ENCODE data around the gene BCOR.

The BCOR gene

DNA sequence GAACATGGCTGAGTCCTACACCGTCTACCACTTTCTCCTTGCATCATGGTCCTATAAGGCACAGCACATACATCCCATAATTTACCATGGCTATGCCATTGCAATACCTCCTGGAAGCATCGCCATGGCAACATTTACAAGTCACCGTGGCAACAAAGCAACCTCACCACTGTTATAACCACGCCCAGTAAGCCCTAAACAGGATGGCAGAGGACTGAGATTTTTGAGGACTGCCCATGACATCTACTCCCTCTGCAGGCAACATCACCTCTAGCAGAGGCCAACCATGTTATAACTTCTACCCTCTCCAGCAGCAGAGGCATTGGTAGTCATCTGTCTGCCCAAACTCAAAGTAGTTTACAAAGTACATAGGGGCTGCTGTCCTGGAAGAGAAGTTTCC, 29.7 kb downstream of the BCOR start:
- Histone ChIP-seq H3K56ac (ENCODE audit: low read length) (no peak overlapping the region), H3K4me3 (ENCODE audit: low read length) (no peak overlapping the region), H4K8ac (ENCODE audit: low read depth, low read length) (no peak overlapping the region), H3K79me2 (ENCODE audit: control insufficient read depth, insufficient read depth, low read length) (peaks cover 3% of the 10 kb centered on the region), H3K9ac (ENCODE audit: low read length) (no peak overlapping the region), H2AK5ac (ENCODE audit: low read length) (no peak overlapping the region), H2BK15ac (replicated peaks; ENCODE audit: low read depth) (no peak overlapping the region), H3K4ac (ENCODE audit: low read depth, low read length) (no peak overlapping the region), H3K27ac (ENCODE audit: low read depth, low read length) (no peak overlapping the region), H2BK5ac (ENCODE audit: low read length) (no peak overlapping the region), H4K5ac (ENCODE audit: low read length) (no peak overlapping the region), H3K18ac (ENCODE audit: low read length) (no peak overlapping the region), H3K36me3 (ENCODE audit: control insufficient read depth, insufficient read depth, low read length) (peaks cover 4% of the 10 kb centered on the region), H3K4me1 (ENCODE audit: control insufficient read depth, low read depth, low read length) (no peaks in the 10 kb centered on the region), H3K27me3 (ENCODE audit: insufficient read depth, low read length, poor library complexity) (no peaks in the 10 kb centered on the region), H3K23ac (ENCODE audit: low read length) (no peak overlapping the region), H2BK120ac (ENCODE audit: low read depth, low read length) (no peak overlapping the region), H3K4me2 (ENCODE audit: low read length) (no peak overlapping the region), H3K79me1 (ENCODE audit: low read length) (peaks cover 2% of the 10 kb centered on the region)
- peak; percentile 79 for DNase-seq
- WGBS (ENCODE audit: extremely low coverage, insufficient coverage, low lambda C conversion rate), result no CpG with 5 or more reads among the region's 4 CpGs

DNA sequence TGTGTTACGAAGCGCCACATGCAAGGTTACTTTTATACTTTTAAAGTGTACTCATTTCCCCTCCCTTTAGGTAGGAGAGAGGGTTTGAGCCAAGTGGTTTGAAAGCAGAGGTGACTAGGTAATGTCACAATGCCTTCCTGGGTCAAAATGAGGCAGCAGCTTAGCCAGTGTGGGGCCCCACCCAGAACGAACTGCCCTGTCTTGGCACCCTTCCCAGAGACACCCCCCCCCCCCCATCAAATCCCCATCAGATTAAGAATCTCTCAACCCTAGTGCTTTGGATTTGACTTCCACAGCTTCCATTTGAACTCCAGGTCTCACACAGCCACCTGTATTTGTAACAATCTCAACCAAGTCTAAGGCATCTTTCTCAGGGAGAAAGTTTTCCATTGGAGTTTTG, 31.1 kb downstream of the BCOR start:
- no peak overlapping the region for H3K23ac ChIP-seq (ENCODE audit: low read length)
- DNase-seq, result no peak
- no peak overlapping the region for H3K27ac ChIP-seq (ENCODE audit: low read depth, low read length)
- H3K4me1 ChIP-seq (ENCODE audit: control insufficient read depth, low read depth, low read length), result no peaks in the 10 kb centered on the region
- no peaks in the 10 kb centered on the region for H3K27me3 ChIP-seq (ENCODE audit: insufficient read depth, low read length, poor library complexity)
- H2BK5ac ChIP-seq (ENCODE audit: low read length), result no peak overlapping the region
- H3K56ac ChIP-seq (ENCODE audit: low read length), result no peak overlapping the region
- no peak overlapping the region for H3K18ac ChIP-seq (ENCODE audit: low read length)
- H3K79me2 ChIP-seq (ENCODE audit: control insufficient read depth, insufficient read depth, low read length), result no peaks in the 10 kb centered on the region
- no peak overlapping the region for H4K5ac ChIP-seq (ENCODE audit: low read length)
- no peak overlapping the region for H3K4me2 ChIP-seq (ENCODE audit: low read length)
- no peak overlapping the region for H3K4me3 ChIP-seq (ENCODE audit: low read length)
- H3K9ac ChIP-seq (ENCODE audit: low read length), result no peak overlapping the region
- no peak overlapping the region for H3K4ac ChIP-seq (ENCODE audit: low read depth, low read length)
- WGBS (ENCODE audit: extremely low coverage, insufficient coverage, low lambda C conversion rate), result no CpG with 5 or more reads among the region's 3 CpGs
- H2BK120ac ChIP-seq (ENCODE audit: low read depth, low read length), result no peak overlapping the region
- H4K8ac ChIP-seq (ENCODE audit: low read depth, low read length), result no peak overlapping the region
- H3K36me3 ChIP-seq (ENCODE audit: control insufficient read depth, insufficient read depth, low read length), result peaks cover 3% of the 10 kb centered on the region
- H2AK5ac ChIP-seq (ENCODE audit: low read length), result no peak overlapping the region
- H2BK15ac ChIP-seq (replicated peaks; ENCODE audit: low read depth), result no peak overlapping the region
- H3K79me1 ChIP-seq (ENCODE audit: low read length), result peaks cover 2% of the 10 kb centered on the region

DNA sequence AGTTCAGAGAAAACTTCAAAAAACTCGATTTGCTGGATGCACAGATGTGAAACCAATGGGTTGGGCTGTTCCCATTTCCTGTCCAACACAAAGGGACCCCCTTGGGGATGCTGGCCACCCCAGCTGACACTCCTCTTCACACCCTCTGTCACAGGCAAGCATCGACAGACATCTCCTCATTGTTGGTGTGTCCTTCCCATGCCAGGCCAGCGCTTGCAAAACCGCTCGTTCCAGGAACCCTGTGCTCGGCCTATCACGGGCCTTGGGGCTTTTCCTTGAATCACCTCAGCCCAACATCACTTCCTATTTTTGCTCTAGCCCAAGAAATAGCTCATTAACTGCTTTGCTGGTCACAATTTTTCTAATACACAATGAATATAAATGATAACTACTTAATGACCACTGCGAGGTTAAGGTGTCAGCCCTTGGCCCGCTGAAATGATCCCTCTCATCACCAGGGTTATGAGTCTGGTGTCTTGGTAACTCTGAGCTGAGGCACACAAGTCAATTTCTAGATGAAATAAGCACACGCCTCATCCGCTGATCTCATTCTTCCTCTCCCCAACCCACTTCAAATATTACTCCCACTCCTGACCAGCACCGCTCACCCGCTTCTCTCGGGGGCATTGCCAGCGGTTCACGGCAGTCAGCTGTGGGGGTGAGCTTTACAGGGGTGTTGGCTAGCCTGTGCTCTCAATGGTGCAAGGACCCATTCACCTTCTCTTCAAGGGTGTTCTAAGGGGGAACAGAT, 32.3 kb downstream of the BCOR start:
- Histone ChIP-seq H3K79me1 (ENCODE audit: low read length) (peaks cover 2% of the 10 kb centered on the region), H3K27ac (ENCODE audit: low read depth, low read length) (no peak overlapping the region), H3K56ac (ENCODE audit: low read length) (no peak overlapping the region), H3K4me3 (ENCODE audit: low read length) (no peak overlapping the region), H4K8ac (ENCODE audit: low read depth, low read length) (no peak overlapping the region), H3K27me3 (ENCODE audit: insufficient read depth, low read length, poor library complexity) (no peaks in the 10 kb centered on the region), H2BK5ac (ENCODE audit: low read length) (no peak overlapping the region), H3K79me2 (ENCODE audit: control insufficient read depth, insufficient read depth, low read length) (no peaks in the 10 kb centered on the region), H3K23ac (ENCODE audit: low read length) (no peak overlapping the region), H2BK120ac (ENCODE audit: low read depth, low read length) (no peak overlapping the region), H3K36me3 (ENCODE audit: control insufficient read depth, insufficient read depth, low read length) (peaks cover 3% of the 10 kb centered on the region), H3K4me2 (ENCODE audit: low read length) (no peak overlapping the region), H3K18ac (ENCODE audit: low read length) (no peak overlapping the region), H2AK5ac (ENCODE audit: low read length) (no peak overlapping the region), H4K5ac (ENCODE audit: low read length) (no peak overlapping the region), H3K4me1 (ENCODE audit: control insufficient read depth, low read depth, low read length) (no peaks in the 10 kb centered on the region), H2BK15ac (replicated peaks; ENCODE audit: low read depth) (no peak overlapping the region), H3K4ac (ENCODE audit: low read depth, low read length) (no peak overlapping the region), H3K9ac (ENCODE audit: low read length) (no peak overlapping the region)
- WGBS (ENCODE audit: extremely low coverage, insufficient coverage, low lambda C conversion rate), result no CpG with 5 or more reads among the region's 16 CpGs
- no peak for DNase-seq

DNA sequence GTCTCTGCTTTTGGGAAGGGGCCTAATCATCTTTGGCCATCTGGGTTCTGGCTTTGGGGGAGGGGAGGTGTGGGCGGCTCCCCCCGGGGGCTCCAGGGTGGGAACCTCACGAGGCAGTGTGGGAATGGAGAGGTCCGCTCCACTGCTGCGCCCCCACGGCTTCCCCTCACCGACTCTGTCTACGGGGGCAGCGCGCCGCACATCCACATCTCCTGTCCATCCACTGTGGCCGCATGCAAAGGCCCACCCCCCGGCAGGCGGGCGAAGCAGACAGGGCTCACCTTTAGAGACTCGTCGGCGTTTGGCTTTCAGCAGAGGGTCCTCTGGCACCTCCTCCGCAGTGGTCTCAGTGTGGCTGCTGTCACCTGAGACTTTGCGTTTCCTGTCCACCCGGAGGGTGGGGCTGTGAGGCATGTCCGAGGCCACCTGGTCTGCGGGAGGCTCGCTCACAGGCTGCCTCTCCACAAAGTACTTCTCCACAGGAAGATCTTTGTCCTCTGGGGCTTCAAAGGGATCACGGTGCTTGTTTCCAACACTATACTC, 33.6 kb downstream of the BCOR start:
- Histone ChIP-seq H3K79me2 (ENCODE audit: control insufficient read depth, insufficient read depth, low read length) (no peaks in the 10 kb centered on the region), H3K18ac (ENCODE audit: low read length) (no peak overlapping the region), H2BK5ac (ENCODE audit: low read length) (no peak overlapping the region), H2BK15ac (replicated peaks; ENCODE audit: low read depth) (no peak overlapping the region), H2AK5ac (ENCODE audit: low read length) (no peak overlapping the region), H3K27ac (ENCODE audit: low read depth, low read length) (no peak overlapping the region), H3K4ac (ENCODE audit: low read depth, low read length) (no peak overlapping the region), H3K9ac (ENCODE audit: low read length) (no peak overlapping the region), H3K36me3 (ENCODE audit: control insufficient read depth, insufficient read depth, low read length) (peaks cover 3% of the 10 kb centered on the region), H4K8ac (ENCODE audit: low read depth, low read length) (no peak overlapping the region), H3K56ac (ENCODE audit: low read length) (peak overlapping the region; percentile 7), H3K4me2 (ENCODE audit: low read length) (no peak overlapping the region), H3K79me1 (ENCODE audit: low read length) (peaks cover 2% of the 10 kb centered on the region), H3K4me1 (ENCODE audit: control insufficient read depth, low read depth, low read length) (no peaks in the 10 kb centered on the region), H3K23ac (ENCODE audit: low read length) (no peak overlapping the region), H4K5ac (ENCODE audit: low read length) (no peak overlapping the region), H3K4me3 (ENCODE audit: low read length) (no peak overlapping the region), H3K27me3 (ENCODE audit: insufficient read depth, low read length, poor library complexity) (no peaks in the 10 kb centered on the region), H2BK120ac (ENCODE audit: low read depth, low read length) (no peak overlapping the region)
- WGBS (ENCODE audit: extremely low coverage, insufficient coverage, low lambda C conversion rate), result no CpG with 5 or more reads among the region's 25 CpGs
- no peak for DNase-seq

DNA sequence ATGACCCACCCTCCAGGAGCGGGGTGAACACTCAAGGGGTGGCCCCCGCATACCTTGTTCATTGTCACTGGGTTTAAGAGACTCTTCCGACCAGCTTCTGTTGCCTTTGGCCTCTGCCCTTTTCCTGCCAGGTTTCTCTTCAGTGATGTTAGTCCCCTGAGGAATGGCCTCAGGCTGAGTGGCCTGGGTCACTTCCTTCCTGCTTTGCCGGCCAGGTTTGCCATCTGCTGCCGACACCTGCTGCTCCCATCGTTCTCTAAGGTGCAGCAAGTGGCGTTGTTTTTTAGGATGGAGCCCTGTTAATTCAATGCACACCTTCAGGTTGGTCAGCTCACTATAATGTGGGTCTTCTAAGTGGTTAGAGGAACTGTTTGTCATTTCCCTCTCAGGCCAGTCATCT, 34.2 kb downstream of the BCOR start:
- no peak overlapping the region for H2AK5ac ChIP-seq (ENCODE audit: low read length)
- H3K56ac ChIP-seq (ENCODE audit: low read length), result no peak overlapping the region
- H3K23ac ChIP-seq (ENCODE audit: low read length), result no peak overlapping the region
- no peaks in the 10 kb centered on the region for H3K27me3 ChIP-seq (ENCODE audit: insufficient read depth, low read length, poor library complexity)
- H2BK120ac ChIP-seq (ENCODE audit: low read depth, low read length), result no peak overlapping the region
- H4K5ac ChIP-seq (ENCODE audit: low read length), result no peak overlapping the region
- H2BK15ac ChIP-seq (replicated peaks; ENCODE audit: low read depth), result no peak overlapping the region
- peaks cover 2% of the 10 kb centered on the region for H3K79me1 ChIP-seq (ENCODE audit: low read length)
- H3K4me1 ChIP-seq (ENCODE audit: control insufficient read depth, low read depth, low read length), result no peaks in the 10 kb centered on the region
- no peaks in the 10 kb centered on the region for H3K79me2 ChIP-seq (ENCODE audit: control insufficient read depth, insufficient read depth, low read length)
- no peak overlapping the region for H3K18ac ChIP-seq (ENCODE audit: low read length)
- WGBS (ENCODE audit: extremely low coverage, insufficient coverage, low lambda C conversion rate), result no CpG with 5 or more reads among the region's 7 CpGs
- peaks cover 3% of the 10 kb centered on the region for H3K36me3 ChIP-seq (ENCODE audit: control insufficient read depth, insufficient read depth, low read length)
- H3K4ac ChIP-seq (ENCODE audit: low read depth, low read length), result no peak overlapping the region
- H3K9ac ChIP-seq (ENCODE audit: low read length), result no peak overlapping the region
- no peak overlapping the region for H2BK5ac ChIP-seq (ENCODE audit: low read length)
- H3K27ac ChIP-seq (ENCODE audit: low read depth, low read length), result no peak overlapping the region
- H3K4me3 ChIP-seq (ENCODE audit: low read length), result no peak overlapping the region
- no peak for DNase-seq
- H3K4me2 ChIP-seq (ENCODE audit: low read length), result no peak overlapping the region
- H4K8ac ChIP-seq (ENCODE audit: low read depth, low read length), result no peak overlapping the region
